ENCODE results near the gene CDCA8. TPM values are rescaled to one million over a fixed set of nuclear protein-coding genes. Genes with fewer than 3 reads are reported as not detected.
A peak's percentile ranks its signal among the peaks of the same experiment; 100 is the strongest.

Gene CDCA8
- total and polyA plus RNA-seq, 9 of the 15 experiments (the other 6 are each of a cell fraction or from before 2014, with no cell fraction given): 26.4 to 148 (median 81.8) TPM

GRCh38 chr1:37691497-37692077 is 729 bp upstream of the CDCA8 start (continued):
- TF ChIP-seq SMARCC2 (IDR thresholded peaks at IDR 0.05; ENCODE audit: low read depth): no peak
- TF ChIP-seq ZC3H4 (CRISPR knock-in tag; IDR thresholded peaks at IDR 0.05; ENCODE audit: borderline replicate concordance): no peak
- TF ChIP-seq, protein P1, sequence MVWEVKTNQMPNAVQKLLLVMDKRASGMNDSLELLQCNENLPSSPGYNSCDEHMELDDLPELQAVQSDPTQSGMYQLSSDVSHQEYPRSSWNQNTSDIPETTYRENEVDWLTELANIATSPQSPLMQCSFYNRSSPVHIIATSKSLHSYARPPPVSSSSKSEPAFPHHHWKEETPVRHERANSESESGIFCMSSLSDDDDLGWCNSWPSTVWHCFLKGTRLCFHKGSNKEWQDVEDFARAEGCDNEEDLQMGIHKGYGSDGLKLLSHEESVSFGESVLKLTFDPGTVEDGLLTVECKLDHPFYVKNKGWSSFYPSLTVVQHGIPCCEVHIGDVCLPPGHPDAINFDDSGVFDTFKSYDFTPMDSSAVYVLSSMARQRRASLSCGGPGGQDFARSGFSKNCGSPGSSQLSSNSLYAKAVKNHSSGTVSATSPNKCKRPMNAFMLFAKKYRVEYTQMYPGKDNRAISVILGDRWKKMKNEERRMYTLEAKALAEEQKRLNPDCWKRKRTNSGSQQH (CRISPR knock-in tag; IDR thresholded peaks at IDR 0.05): no peak
- peak; percentile 63; the same call in 1 of the 2 replicates for TF ChIP-seq PTBP1 (IDR thresholded peaks at IDR 0.05; ENCODE audit: low read depth, low read length)
- TF ChIP-seq MCM3 (IDR thresholded peaks at IDR 0.05): no peak
- TF ChIP-seq BRCA1 (IDR thresholded peaks at IDR 0.05): no peak
- TF ChIP-seq BRCA1 (CRISPR knock-in tag; IDR thresholded peaks at IDR 0.05): no peak
- TF ChIP-seq FOXA3 (CRISPR knock-in tag; conservative IDR thresholded peaks at IDR 0.05 in 1 of 2, IDR thresholded peaks at IDR 0.05 in 1 of 2): peak in 1 of 2 experiments; percentile 66; a peak in 1 of 4 replicates
- peak; percentile 69 for TF ChIP-seq RNF2 (IDR thresholded peaks at IDR 0.05)
- peak; percentile 41; the same call in 1 of the 2 replicates for TF ChIP-seq NR2F6 (CRISPR knock-in tag; IDR thresholded peaks at IDR 0.05)
- no peak for TF ChIP-seq BDP1 (IDR thresholded peaks at IDR 0.05; ENCODE audit: insufficient read depth, insufficient read length)
- peak in 1 of 2 experiments; percentile 83; a peak in 2 of 4 replicates for TF ChIP-seq HDAC1 (IDR thresholded peaks at IDR 0.05)
- peak; percentile 15 for TF ChIP-seq PCBP1 (IDR thresholded peaks at IDR 0.05; ENCODE audit: low read depth, low read length, poor library complexity, severe bottlenecking)
- peak; percentile 30; the same call in 1 of the 2 replicates for TF ChIP-seq SMARCA4 (IDR thresholded peaks at IDR 0.05)
- TF ChIP-seq CBX3 (IDR thresholded peaks at IDR 0.05; ENCODE audit: borderline replicate concordance in 1 of 2, low read length in 2 of 2): peak in 1 of 2 experiments; percentile 35; a peak in 1 of 3 replicates
- peak; percentile 39; the same call in 1 of the 2 replicates for TF ChIP-seq USF1 (CRISPR knock-in tag; IDR thresholded peaks at IDR 0.05)

All from K562 (cell line).